ENCODE results near the gene PSMC3. TPM values are rescaled to one million over a fixed set of nuclear protein-coding genes. Genes with fewer than 3 reads are reported as not detected.

Gene PSMC3
- total RNA-seq, 1 experiment from 2014 or later: 275 TPM

- Histone ChIP-seq H3K79me2 (ENCODE audit: low read length) (peaks cover 26% of the 10 kb centered on the region), H3K36me3 (ENCODE audit: low read depth, low read length) (no peaks in the 10 kb centered on the region; the same call in 1 of the 2 replicates), H3K9me2 (replicated peaks; ENCODE audit: low read length) (no peaks in the 10 kb centered on the region), H2AFZ (ENCODE audit: low read length) (peak overlapping the region; percentile 90), H3F3A (ENCODE audit: low read length, unreplicated experiment) (no peaks in the 10 kb centered on the region), H3K4me2 (ENCODE audit: low read length) (peak overlapping the region; percentile 98), H3K4me1 (ENCODE audit: insufficient read depth, low read length) (peaks cover 24% of the 10 kb centered on the region), H3K27me3 (ENCODE audit: low read length) (no peaks in the 10 kb centered on the region), H3K27ac (ENCODE audit: low read length) (peak overlapping the region; percentile 72), H4K20me1 (ENCODE audit: low read length) (no peaks in the 10 kb centered on the region), H3K4me3 (ENCODE audit: low read length) (peak overlapping the region; percentile 88), H3K9me3 (ENCODE audit: low read length) (no peaks in the 10 kb centered on the region), H3K9ac (ENCODE audit: low read length) (peak overlapping the region; percentile 81)
- TF ChIP-seq, protein P1, sequence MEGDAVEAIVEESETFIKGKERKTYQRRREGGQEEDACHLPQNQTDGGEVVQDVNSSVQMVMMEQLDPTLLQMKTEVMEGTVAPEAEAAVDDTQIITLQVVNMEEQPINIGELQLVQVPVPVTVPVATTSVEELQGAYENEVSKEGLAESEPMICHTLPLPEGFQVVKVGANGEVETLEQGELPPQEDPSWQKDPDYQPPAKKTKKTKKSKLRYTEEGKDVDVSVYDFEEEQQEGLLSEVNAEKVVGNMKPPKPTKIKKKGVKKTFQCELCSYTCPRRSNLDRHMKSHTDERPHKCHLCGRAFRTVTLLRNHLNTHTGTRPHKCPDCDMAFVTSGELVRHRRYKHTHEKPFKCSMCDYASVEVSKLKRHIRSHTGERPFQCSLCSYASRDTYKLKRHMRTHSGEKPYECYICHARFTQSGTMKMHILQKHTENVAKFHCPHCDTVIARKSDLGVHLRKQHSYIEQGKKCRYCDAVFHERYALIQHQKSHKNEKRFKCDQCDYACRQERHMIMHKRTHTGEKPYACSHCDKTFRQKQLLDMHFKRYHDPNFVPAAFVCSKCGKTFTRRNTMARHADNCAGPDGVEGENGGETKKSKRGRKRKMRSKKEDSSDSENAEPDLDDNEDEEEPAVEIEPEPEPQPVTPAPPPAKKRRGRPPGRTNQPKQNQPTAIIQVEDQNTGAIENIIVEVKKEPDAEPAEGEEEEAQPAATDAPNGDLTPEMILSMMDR (conservative IDR thresholded peaks at IDR 0.05; ENCODE audit: low read depth, low read length): no peak
- no peak for TF ChIP-seq EZH2 (IDR thresholded peaks at IDR 0.05; ENCODE audit: low read length, unreplicated experiment)
- TF ChIP-seq EZH2phosphoT487 (IDR thresholded peaks at IDR 0.05; ENCODE audit: borderline replicate concordance, low read length): no peak
- ChIA-PET CTCF (interaction anchor here (0.8 kb wide), 1 partner anchor 35 kb away, joined by 3 read pairs; no protein-coding TSS in a partner anchor), POLR2A (ENCODE audit: unreplicated experiment) (no interaction called here)
- intact Hi-C loops (cut with micrococcal nuclease): loop anchor here (2.0 kb wide), 1 partner anchor 45 kb away; no protein-coding TSS in a partner anchor
- BruUV-seq (replicated peaks): no TSS peak
- DNase-seq (peak; percentile 58), ATAC-seq (peak; percentile 14)
These were observed 16.5 kb downstream of the PSMC3 start for GRCh38 chr11:47409440-47410369.

GRCh38 chr11:47408598-47409439 is 17.4 kb downstream of the PSMC3 start:
- no peaks in the 10 kb centered on the region for H3K9me2 ChIP-seq (replicated peaks; ENCODE audit: low read length)
- H3K79me2 ChIP-seq (ENCODE audit: low read length): peaks cover 26% of the 10 kb centered on the region
- intact Hi-C loops (cut with micrococcal nuclease): loop anchor here (1.0 to 2.0 kb wide), 2 partner anchors 35 to 46 kb away; no protein-coding TSS in a partner anchor
- DNase-seq (peak; percentile 72), ATAC-seq (peak; percentile 45)
- peak overlapping the region; percentile 88 for H3K4me3 ChIP-seq (ENCODE audit: low read length)
- no peaks in the 10 kb centered on the region for H3F3A ChIP-seq (ENCODE audit: low read length, unreplicated experiment)
- BruUV-seq (replicated peaks): TSS peak; percentile 56
- POLR2A ChIA-PET (ENCODE audit: unreplicated experiment): no interaction called here
- peaks cover 24% of the 10 kb centered on the region for H3K4me1 ChIP-seq (ENCODE audit: insufficient read depth, low read length)
- H3K27ac ChIP-seq (ENCODE audit: low read length): peak overlapping the region; percentile 72
- peak overlapping the region; percentile 81 for H3K9ac ChIP-seq (ENCODE audit: low read length)
- no peaks in the 10 kb centered on the region for H4K20me1 ChIP-seq (ENCODE audit: low read length)
- H3K36me3 ChIP-seq (ENCODE audit: low read depth, low read length): no peaks in the 10 kb centered on the region; the same call in 1 of the 2 replicates
- CTCF ChIA-PET: no interaction called here
- H3K4me2 ChIP-seq (ENCODE audit: low read length): peak overlapping the region; percentile 98
- peak overlapping the region; percentile 90 for H2AFZ ChIP-seq (ENCODE audit: low read length)
- H3K9me3 ChIP-seq (ENCODE audit: low read length): no peaks in the 10 kb centered on the region
- H3K27me3 ChIP-seq (ENCODE audit: low read length): no peaks in the 10 kb centered on the region
- TF ChIP-seq, protein P1 (conservative IDR thresholded peaks at IDR 0.05; ENCODE audit: low read depth, low read length): no peak
- TF ChIP-seq EZH2phosphoT487 (IDR thresholded peaks at IDR 0.05; ENCODE audit: borderline replicate concordance, low read length) (no peak), EZH2 (IDR thresholded peaks at IDR 0.05; ENCODE audit: low read length, unreplicated experiment) (no peak)
